HG03378 (cell line): Measurements from ENCODE around the gene PIGZ.

Experiments
- ATAC-seq: cut with Tn5 transposase; IDR thresholded peaks from one replicate; pipeline ENCODE4 v1.9.1; 2021; ENCODE audit warnings: mild to moderate bottlenecking, moderate library complexity; ENCODE audit not compliant: unreplicated experiment

Gene PIGZ

DNA sequence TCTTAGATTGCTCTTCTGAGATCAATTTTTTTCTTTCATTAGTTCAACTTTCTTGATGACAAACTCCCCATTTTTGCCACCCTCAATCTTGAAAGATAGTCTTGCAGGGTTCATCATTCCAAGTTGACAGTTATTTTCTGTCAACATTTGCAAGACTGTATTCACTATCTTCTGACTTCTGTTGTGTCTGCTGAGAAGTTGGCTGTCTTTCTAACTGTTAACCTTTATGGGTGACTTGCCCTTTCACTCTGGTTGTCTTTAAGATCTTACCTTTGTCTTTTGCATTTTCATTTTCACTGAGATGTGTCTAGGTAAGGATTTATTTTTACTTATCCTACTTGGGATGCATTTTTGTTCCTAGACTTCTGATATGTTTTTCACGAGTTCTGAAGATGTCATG lies 14.6 kb upstream of the PIGZ start:
- no peak for ATAC-seq

GRCh38 chr3:196981657-196982056 lies 13.0 kb upstream of the PIGZ start:
- no peak for ATAC-seq

DNA sequence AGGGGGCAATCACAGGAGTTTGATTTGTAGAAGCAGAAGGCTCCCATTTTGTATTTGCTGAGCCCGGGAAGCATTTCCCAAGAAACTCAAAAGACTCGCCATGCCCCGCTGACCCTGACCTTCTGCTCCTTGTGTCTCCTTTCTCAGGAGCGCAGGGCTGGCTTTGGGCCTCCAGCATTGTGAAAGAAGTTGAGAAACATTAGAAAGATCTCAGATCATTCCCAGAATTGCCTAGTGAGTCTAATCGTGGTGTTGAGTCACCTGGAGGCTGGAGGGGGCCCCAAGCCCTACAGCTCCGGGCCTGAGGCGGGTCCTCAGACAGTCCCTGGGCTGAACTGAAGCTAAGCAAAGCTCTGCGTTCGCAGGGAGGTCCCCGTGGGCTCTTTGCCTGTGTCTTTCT lies 10.9 kb upstream of the PIGZ start:
- ATAC-seq: no peak

- no peak for ATAC-seq
These were observed 8.3 kb upstream of the PIGZ start for GRCh38 chr3:196976941-196977340.

- no peak for ATAC-seq
These were observed 6.7 kb upstream of the PIGZ start for GRCh38 chr3:196975349-196975748.

DNA sequence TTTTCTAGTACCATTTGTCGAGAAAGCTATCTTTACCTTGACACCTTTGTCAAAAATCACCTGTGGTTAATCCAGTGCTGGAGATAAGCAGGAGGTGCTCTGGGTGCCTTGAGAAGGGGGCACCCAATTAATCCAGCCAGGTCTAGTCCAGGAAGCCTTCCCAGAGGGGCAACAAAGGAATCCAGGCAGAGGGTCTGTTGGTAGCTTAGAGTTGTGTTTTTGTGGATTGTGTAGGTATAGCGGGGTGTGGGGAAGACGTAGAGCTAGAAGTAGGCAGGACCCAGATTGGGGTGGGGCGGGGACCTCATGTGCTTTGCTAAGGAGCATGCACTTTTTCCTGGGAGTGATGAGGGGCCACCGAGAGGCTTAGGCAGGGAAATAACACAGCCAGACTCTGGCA lies 6.0 kb upstream of the PIGZ start:
- ATAC-seq: no peak

DNA sequence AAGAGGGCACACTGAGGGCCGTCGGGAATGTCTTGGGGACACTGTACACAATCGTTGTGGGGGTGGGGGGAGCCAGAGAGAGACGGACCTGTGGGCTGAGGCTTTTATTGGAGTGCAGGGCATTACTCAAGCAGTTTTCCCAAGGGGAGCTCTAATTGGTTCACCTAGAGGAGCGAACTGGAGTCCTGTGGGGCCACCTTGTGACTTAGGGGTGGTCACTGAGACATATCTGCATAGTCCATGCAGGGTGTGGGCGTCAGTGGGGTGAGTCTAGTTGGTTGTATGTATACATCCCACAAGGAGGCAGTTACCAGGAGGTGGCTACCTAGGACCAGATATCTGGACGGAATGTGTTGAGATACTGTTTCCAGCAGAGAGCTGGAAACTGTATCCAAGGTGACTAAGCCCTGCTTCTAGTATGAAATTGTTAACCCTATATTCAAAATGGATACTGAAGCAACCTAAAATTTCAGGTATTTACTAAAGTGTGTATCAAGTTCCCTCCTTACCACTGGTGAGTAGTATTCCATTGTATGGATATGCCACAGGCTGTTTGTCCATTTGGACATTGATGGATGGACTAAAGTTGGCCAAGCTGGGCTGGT lies 2.6 kb upstream of the PIGZ start:
- ATAC-seq: no peak

- ATAC-seq: no peak
These were observed 2.0 kb upstream of the PIGZ start for GRCh38 chr3:196970547-196971093.

GRCh38 chr3:196969660-196970546 lies 1.3 kb upstream of the PIGZ start:
- ATAC-seq: no peak

DNA sequence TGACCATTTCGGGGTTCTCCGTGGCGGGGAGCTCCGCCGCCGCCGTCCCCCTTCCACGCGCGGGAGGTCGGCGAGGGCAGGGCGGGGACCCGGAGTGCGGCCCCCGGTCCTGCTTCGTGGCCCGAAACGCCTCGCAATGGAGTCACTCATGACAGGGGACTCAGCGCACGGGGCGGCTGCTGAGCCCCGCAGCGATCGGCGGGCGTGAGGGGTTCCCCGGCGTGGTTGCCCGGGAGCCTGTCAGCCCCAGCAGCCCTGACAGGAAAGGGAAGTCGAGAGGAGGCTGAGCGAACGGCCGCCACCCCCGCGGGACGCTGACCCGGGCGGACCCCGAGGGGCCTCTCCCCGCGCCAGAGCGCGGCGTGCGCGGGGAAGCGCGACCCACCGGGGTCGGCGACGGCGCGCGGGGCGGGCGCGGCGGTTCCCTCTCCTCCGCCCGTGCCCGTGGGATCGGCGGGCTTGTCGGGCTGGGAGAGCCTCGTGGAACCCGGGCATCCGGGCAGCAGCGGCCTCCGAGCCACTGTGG lies 564 bp upstream of the PIGZ start:
- no peak for ATAC-seq

- no peak for ATAC-seq
These were observed 1.0 kb downstream of the PIGZ start for GRCh38 chr3:196967412-196968232.

DNA sequence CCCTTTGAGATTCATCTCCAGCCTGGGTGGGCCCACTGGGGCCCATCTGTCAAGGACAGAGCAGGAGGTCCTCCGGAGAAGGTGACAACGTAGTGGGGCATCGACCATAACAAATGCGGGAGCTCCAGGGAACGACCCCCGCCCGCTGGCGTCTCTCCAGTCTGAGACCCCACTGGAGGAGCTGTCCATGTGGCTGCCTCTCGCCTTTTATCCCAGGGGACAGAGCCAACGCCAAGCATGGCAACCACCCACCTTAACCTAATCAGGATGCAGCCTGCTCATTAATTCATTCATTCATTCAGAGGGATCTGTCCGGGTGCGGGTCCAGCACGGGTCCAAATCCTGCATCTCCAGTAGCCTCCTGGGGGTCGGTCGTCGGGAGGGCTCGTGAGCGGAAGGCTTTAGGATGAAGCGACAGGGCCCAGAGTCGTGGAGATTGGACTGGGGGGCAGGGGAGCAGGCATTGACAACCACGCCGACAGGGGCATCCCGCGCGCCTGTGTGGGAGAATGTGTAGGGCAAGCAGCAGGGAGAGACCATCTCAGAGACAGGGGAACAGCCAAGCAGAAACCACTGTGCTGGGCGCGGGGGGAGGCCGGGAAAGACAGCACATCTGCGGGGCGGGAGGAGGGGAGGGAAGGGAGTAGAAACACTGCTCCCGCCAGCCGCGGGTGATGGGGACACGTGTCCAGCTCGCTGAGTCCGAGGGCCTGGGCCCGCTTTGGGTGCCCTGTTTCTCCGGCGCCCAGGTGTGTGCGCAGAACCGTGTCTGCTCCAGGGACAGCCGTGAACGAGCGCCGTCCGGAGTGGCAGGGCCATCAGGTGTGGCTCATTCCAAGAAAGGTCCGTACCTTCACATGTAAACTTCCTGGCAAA lies 1.9 kb downstream of the PIGZ start:
- ATAC-seq: no peak

DNA sequence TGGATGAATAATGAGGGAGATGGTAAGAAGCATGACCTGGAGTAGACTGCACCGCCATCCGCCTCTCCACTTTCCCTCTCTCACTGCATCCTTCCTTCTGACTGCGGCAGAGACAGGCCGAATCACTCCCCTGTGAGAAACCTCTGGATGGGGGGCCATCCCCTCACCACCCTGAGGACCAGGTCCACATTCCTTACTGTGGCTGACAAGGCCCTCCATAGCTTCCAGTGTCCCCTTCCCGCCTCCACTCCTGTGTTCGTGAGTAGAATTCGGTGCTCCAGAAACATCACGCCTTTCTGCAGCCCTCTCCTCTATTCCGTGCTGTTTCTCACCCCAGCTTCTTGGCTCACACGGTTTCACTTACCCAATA lies 2.8 kb downstream of the PIGZ start:
- no peak for ATAC-seq

GRCh38 chr3:196965112-196965803 lies 3.4 kb downstream of the PIGZ start:
- ATAC-seq: no peak

GRCh38 chr3:196963631-196963953 lies 5.0 kb downstream of the PIGZ start:
- no peak for ATAC-seq

GRCh38 chr3:196962930-196963630 lies 5.6 kb downstream of the PIGZ start:
- no peak for ATAC-seq

DNA sequence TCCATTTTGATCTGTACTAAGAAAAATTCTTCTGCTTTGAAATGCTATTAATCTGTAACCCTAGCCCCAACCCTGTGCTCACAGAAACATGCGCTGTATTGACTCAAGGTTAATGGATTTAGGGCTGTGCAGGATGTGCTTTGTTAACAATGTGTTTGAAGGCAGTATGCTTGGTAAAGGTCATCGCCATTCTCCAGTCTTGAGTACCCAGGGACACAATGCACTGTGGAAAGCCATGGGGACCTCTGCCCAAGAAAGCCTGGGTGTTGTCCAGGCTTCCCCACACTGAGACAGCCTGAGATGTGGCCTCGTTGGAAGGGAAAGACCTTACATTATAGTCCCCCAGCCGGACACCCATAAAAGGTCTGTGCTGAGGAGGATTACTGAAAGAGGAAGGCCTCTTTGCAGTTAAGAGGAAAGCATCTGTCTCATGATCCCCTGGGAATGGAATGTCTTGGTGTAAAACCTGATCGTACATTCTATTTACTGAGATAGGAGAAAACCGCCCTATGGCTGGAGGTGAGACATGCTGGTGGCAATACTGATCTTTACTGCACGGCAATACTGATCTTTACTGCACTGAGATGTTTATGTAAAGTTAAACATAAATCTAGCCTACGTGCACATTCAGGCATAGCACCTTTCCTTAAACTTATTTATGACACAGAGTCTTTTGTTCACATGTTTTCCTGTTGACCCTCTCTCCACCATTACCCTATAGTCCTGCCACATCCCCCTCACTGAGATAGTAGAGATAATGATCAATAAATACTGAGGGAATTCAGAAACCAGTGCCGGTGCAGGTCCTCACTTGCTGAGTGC lies 6.3 kb downstream of the PIGZ start:
- ATAC-seq: no peak

DNA sequence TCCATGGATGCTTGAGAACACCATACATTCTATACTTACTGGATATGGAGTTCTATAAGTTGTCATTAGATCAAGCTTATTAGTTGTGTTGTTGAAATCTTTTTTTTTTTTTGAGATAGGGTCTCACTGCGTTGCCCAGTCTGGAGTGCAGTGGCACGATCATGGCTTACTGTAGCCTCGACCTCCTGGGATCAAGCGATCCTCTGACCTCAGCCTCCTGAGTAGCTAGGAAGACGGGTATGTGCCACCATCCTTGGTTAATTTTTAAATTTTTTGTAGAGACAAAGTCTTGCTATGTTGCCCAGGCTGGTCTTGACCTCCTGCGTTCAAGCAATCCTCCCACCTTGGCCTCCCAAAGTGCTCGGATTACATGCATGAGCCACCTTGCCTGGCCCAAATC lies 13.8 kb downstream of the PIGZ start:
- no peak for ATAC-seq
